Spinal cord (tissue), 10 donors: Measurements from ENCODE around the gene CCNF. TPM values are rescaled to one million over a fixed set of nuclear protein-coding genes. Genes with fewer than 3 reads are reported as not detected.

Experiments
- DNase-seq, 6 donors: peaks; one replicate each; pipeline versions ENCODE4 v3.0.0 to v3.0.0-alpha.2; 2013 to 2015; ENCODE audit warnings: low spot score in 6 of 6, low read depth in 4 of 6
- H3K27ac ChIP-seq: one replicate; pipeline ENCODE4 v1.5.1; 2013; ENCODE audit warnings: low read depth, low read length, control low read depth
- H3K27me3 ChIP-seq: one replicate; pipeline ENCODE4 v1.6.1; 2013; ENCODE audit warnings: low read length; ENCODE audit not compliant: control insufficient read depth, insufficient read depth
- H3K36me3 ChIP-seq: one replicate; pipeline ENCODE4 v1.6.1; 2013; ENCODE audit warnings: low read length; ENCODE audit not compliant: control insufficient read depth, insufficient read depth
- H3K4me1 ChIP-seq: one replicate; pipeline ENCODE4 v1.6.1; 2013; ENCODE audit warnings: low read length; ENCODE audit not compliant: control insufficient read depth, insufficient read depth
- H3K4me3 ChIP-seq: one replicate; pipeline ENCODE4 v1.5.1; 2013; ENCODE audit warnings: low read depth, low read length, control low read depth
- H3K9me3 ChIP-seq: one replicate; pipeline ENCODE4 v1.6.1; 2013; ENCODE audit warnings: low read length; ENCODE audit not compliant: control insufficient read depth, insufficient read depth
- WGBS: methylation state at CpG from one replicate; pipeline ENCODE4 v1.1.5; 2013; ENCODE audit warnings: missing lambda C conversion rate; ENCODE audit not compliant: insufficient coverage; 5-methylcytosine and 5-hydroxymethylcytosine counted together
- polyA plus RNA-seq, 2 donors: library from polyadenylated mRNA; unstranded; fragments of 120-200 nt; gene quantifications; one replicate each; pipeline ENCODE4 v1.2.1, GENCODE V29; 2013; ENCODE audit not compliant: insufficient read length in 2 of 2
- total RNA-seq, 2 donors: library from RNA; depleted of rRNA in 1 of 2; stranded (reverse); fragments of 120-200 nt in 1 of 2; fragments of >200 nt in 1 of 2; gene quantifications; one replicate each; pipeline versions ENCODE4 v1.2.3 to v1.2.4, GENCODE V29; 2013 to 2014
- donor health status: healthy.

Gene CCNF
- total and polyA plus RNA-seq, 4 donors: 7.6 to 11.6 (median 9.7) TPM

DNA sequence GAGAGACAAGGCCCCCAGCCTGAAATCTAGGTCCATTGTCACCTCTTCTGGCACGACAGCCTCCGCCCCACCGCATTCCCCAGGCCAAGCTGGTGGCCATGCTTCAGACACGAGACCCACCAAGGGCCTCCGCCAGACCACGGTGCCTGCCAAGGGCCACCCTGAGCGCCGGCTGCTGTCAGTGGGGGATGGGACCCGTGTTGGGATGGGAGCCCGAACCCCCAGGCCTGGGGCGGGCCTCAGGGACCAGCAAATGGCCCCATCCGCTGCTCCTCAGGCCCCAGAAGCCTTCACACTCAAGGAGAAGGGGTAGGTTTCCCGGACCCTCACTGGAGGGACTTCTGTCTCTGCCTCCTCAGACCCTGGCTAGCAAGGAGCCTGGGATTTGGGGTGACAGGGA is 31.7 kb downstream of the CCNF start:
- 84% methylated on average over 13 of the region's 13 CpGs for WGBS
- Histone ChIP-seq H3K27me3 (no peaks in the 10 kb centered on the region), H3K27ac (no peak overlapping the region), H3K9me3 (no peaks in the 10 kb centered on the region), H3K36me3 (peaks cover 62% of the 10 kb centered on the region), H3K4me3 (peak overlapping the region; percentile 74), H3K4me1 (peaks cover 30% of the 10 kb centered on the region)
- DNase-seq: no peak

DNA sequence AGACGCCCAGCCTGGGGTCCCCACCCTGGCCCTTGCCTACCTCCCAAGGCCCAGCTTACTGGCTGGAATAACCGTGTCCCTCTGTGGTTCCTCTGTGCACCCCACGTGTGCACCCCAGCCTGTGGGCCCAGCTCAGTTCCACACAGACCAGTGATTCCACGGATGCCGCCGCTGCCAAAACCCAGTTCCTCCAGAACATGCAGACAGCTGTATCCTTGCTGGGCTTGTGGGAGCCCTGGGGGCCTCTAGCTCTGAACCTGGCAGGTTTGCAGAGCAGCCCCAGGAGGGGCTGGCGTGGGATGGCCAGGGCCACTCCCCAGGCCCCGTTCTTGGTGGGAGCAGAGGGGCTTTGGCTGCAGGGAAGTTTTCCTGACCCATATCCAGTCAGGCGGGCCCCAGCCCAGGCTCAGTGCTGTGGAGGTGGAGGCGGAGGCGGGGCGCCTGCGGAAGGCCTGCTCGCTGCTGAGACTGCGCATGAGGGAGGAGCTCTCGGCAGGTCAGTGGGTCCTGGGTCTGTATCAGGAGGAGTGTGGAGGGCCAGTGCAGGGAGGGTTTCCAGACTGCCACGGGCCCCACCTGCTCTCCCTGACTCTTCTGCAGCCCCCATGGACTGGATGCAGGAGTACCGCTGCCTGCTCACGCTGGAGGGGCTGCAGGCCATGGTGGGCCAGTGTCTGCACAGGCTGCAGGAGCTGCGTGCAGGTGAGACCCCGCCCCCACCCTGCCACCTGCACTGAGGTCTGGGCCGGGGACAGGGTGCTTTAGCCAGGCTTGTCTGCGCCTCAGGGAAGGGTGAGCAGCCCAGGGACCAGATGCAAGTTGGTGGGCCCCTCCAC is 33.0 kb downstream of the CCNF start:
- Histone ChIP-seq H3K4me3 (no peak overlapping the region), H3K4me1 (peaks cover 35% of the 10 kb centered on the region)
- 95% methylated on average over 22 of the region's 23 CpGs for WGBS

GRCh38 chr16:2464333-2464732 is 35.1 kb downstream of the CCNF start:
- WGBS: 92% methylated on average over 12 of the region's 12 CpGs
- Histone ChIP-seq H3K9me3 (no peaks in the 10 kb centered on the region), H3K4me1 (peaks cover 41% of the 10 kb centered on the region), H3K27ac (no peak overlapping the region), H3K27me3 (no peaks in the 10 kb centered on the region), H3K36me3 (peaks cover 36% of the 10 kb centered on the region), H3K4me3 (no peak overlapping the region)
- DNase-seq: no peak

More for the DNA sequence above, 33.0 kb downstream of the CCNF start:
- no peaks in the 10 kb centered on the region for H3K9me3 ChIP-seq
- H3K36me3 ChIP-seq: peaks cover 53% of the 10 kb centered on the region
- H3K27me3 ChIP-seq: no peaks in the 10 kb centered on the region
- DNase-seq: no peak
- no peak overlapping the region for H3K27ac ChIP-seq

GRCh38 chr16:2465653-2466415 is 36.6 kb downstream of the CCNF start:
- Histone ChIP-seq H3K4me1 (peaks cover 44% of the 10 kb centered on the region), H3K27ac (no peak overlapping the region), H3K27me3 (no peaks in the 10 kb centered on the region), H3K9me3 (no peaks in the 10 kb centered on the region), H3K4me3 (no peak overlapping the region), H3K36me3 (peaks cover 35% of the 10 kb centered on the region)
- 77% methylated on average over 12 of the region's 12 CpGs for WGBS
- peak in 1 of 6 donors; percentile 7 for DNase-seq

DNA sequence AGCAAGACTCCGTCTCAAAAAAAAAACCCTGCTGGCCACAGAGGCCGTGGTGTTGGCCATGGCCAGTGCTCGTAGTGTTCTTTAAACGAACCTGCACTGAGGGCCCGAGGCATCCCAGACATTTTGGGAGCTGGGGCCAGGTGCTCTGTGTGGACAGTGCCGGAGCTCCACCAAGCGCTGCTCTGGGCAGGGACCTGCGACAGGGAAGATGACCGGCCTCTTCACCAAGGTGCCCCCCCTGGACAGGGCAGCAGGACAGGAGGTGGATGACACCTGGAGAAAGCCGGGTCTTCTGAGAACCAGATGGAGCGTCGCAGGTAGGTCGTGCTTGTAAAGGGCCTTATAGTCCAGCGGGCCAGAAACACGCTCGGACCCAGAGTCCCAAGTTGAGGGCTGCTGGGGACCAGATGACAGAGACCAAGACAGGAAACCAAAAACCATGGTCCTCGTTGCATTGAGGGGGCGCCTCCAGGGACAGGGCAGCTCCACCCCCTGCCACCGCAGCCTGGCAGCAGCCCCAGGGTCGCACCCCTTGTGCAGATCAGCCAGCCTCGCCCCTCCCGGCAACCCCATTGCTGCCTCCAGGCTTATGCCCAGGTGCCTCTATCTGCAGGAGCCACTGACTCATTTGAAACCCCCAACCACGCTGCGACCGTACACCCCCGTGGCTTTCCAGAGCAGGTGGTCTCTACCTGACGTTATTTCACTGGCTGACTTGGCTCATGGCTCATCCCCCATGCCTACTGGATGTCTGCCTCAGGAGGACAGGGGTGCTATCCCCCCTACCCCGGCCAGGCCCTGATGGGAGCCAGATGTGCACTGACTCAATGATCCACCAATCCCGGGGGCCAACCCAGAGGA is 37.6 kb downstream of the CCNF start:
- no peaks in the 10 kb centered on the region for H3K27me3 ChIP-seq
- DNase-seq: no peak
- peak overlapping the region; percentile 2 for H3K4me3 ChIP-seq
- H3K4me1 ChIP-seq: peaks cover 43% of the 10 kb centered on the region
- H3K9me3 ChIP-seq: no peaks in the 10 kb centered on the region
- H3K27ac ChIP-seq: peak overlapping the region; percentile 64
- peaks cover 24% of the 10 kb centered on the region for H3K36me3 ChIP-seq
- WGBS: 84% methylated on average over 25 of the region's 29 CpGs

GRCh38 chr16:2467528-2468232 is 38.4 kb downstream of the CCNF start:
- peaks cover 51% of the 10 kb centered on the region for H3K4me1 ChIP-seq
- peak overlapping the region; percentile 64 for H3K27ac ChIP-seq
- H3K4me3 ChIP-seq: peak overlapping the region; percentile 27
- no peaks in the 10 kb centered on the region for H3K27me3 ChIP-seq
- peaks cover 23% of the 10 kb centered on the region for H3K36me3 ChIP-seq
- no peaks in the 10 kb centered on the region for H3K9me3 ChIP-seq
- peak in 2 of 6 donors; percentile 89 for DNase-seq
- under 1% methylated on average over 79 of the region's 80 CpGs for WGBS

- Histone ChIP-seq H3K4me1 (peaks cover 57% of the 10 kb centered on the region), H3K4me3 (peak overlapping the region; percentile 27), H3K9me3 (no peaks in the 10 kb centered on the region), H3K27me3 (no peaks in the 10 kb centered on the region), H3K27ac (no peak overlapping the region), H3K36me3 (peaks cover 25% of the 10 kb centered on the region)
- peak in 2 of 6 donors; percentile 58 to 59 for DNase-seq
- WGBS: 1% methylated on average over 36 of the region's 38 CpGs
Observed at GRCh38 chr16:2468233-2468724, 39.0 kb downstream of the CCNF start.

- peak overlapping the region; percentile 73 for H3K27ac ChIP-seq
- peaks cover 60% of the 10 kb centered on the region for H3K4me1 ChIP-seq
- peak in 2 of 6 donors; percentile 72 to 74 for DNase-seq
Observed at GRCh38 chr16:2468725-2469398, 39.6 kb downstream of the CCNF start.

More at GRCh38 chr16:2468725-2469398, 39.6 kb downstream of the CCNF start:
- WGBS: 8% methylated on average over 8 of the region's 14 CpGs
- Histone ChIP-seq H3K9me3 (no peaks in the 10 kb centered on the region), H3K27me3 (no peaks in the 10 kb centered on the region), H3K36me3 (peaks cover 23% of the 10 kb centered on the region), H3K4me3 (peak overlapping the region; percentile 27)
